Measurements from ENCODE around the gene RTKN. TPM values are rescaled to one million over a fixed set of nuclear protein-coding genes. Genes with fewer than 3 reads are reported as not detected.

RTKN gene
- total RNA-seq, 1 experiment from 2014 or later, result 27.0 TPM

- intact Hi-C loops (cut with micrococcal nuclease; ENCODE audit: unreplicated experiment), result no loop called here
- Histone ChIP-seq H3K9me3 (ENCODE audit: low read depth, low read length, poor library complexity, severe bottlenecking) (no peaks in the 10 kb centered on the region), H3K27ac (ENCODE audit: low read depth, low read length, poor library complexity, severe bottlenecking) (no peak overlapping the region), H3K4me1 (ENCODE audit: insufficient read depth, low read length, poor library complexity, severe bottlenecking) (no peaks in the 10 kb centered on the region), H3K27me3 (replicated peaks; ENCODE audit: insufficient read depth, low read depth, low read length, poor library complexity) (no peaks in the 10 kb centered on the region), H3K36me3 (ENCODE audit: insufficient read depth, low read length, poor library complexity, severe bottlenecking) (no peaks in the 10 kb centered on the region), H3K4me3 (ENCODE audit: low read depth, low read length, poor library complexity, severe bottlenecking) (no peak overlapping the region)
- TF ChIP-seq EZH2 (IDR thresholded peaks at IDR 0.05; ENCODE audit: borderline replicate concordance, low read depth, low read length, poor library complexity, severe bottlenecking), result no peak
- TF ChIP-seq, protein P1, sequence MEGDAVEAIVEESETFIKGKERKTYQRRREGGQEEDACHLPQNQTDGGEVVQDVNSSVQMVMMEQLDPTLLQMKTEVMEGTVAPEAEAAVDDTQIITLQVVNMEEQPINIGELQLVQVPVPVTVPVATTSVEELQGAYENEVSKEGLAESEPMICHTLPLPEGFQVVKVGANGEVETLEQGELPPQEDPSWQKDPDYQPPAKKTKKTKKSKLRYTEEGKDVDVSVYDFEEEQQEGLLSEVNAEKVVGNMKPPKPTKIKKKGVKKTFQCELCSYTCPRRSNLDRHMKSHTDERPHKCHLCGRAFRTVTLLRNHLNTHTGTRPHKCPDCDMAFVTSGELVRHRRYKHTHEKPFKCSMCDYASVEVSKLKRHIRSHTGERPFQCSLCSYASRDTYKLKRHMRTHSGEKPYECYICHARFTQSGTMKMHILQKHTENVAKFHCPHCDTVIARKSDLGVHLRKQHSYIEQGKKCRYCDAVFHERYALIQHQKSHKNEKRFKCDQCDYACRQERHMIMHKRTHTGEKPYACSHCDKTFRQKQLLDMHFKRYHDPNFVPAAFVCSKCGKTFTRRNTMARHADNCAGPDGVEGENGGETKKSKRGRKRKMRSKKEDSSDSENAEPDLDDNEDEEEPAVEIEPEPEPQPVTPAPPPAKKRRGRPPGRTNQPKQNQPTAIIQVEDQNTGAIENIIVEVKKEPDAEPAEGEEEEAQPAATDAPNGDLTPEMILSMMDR (conservative IDR thresholded peaks at IDR 0.05; ENCODE audit: low read depth, low read length), result no peak
- ChIA-PET POLR2A (ENCODE audit: low non-redundant PET) (no interaction called here), CTCF (no interaction called here)
- no peak for DNase-seq (ENCODE audit: low spot score)
- BruUV-seq (replicated peaks), result no TSS peak
Measured at GRCh38 chr2:74413001-74413698, 28.6 kb downstream of the RTKN start.

DNA sequence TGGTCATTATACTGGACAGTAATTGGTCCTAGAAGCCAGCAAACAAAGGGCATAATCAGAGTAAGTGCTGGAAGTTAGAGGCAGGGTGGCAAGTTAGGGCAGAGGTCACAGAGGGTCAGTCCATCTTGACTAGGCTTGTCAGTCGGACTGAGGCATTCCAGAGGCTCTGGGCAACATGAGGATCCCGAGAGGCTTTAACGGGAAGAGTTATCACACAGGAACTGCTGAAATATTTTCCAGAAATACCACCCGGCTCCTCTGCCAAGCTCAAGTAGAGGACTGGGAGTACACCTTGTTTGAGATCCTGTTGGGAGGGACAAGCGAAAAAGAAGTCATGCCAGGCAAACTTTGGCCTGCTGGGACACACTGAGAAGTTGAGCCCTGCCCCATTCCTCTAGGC is 34.1 kb downstream of the RTKN start:
- Histone ChIP-seq H3K36me3 (ENCODE audit: insufficient read depth, low read length, poor library complexity, severe bottlenecking) (no peaks in the 10 kb centered on the region), H3K27me3 (replicated peaks; ENCODE audit: insufficient read depth, low read depth, low read length, poor library complexity) (no peaks in the 10 kb centered on the region), H3K4me1 (ENCODE audit: insufficient read depth, low read length, poor library complexity, severe bottlenecking) (no peaks in the 10 kb centered on the region), H3K9me3 (ENCODE audit: low read depth, low read length, poor library complexity, severe bottlenecking) (no peaks in the 10 kb centered on the region), H3K4me3 (ENCODE audit: low read depth, low read length, poor library complexity, severe bottlenecking) (no peak overlapping the region), H3K27ac (ENCODE audit: low read depth, low read length, poor library complexity, severe bottlenecking) (no peak overlapping the region)
- DNase-seq (ENCODE audit: low spot score), result no peak
- BruUV-seq (replicated peaks), result no TSS peak
- CTCF ChIA-PET, result interaction anchor here (1.2 kb wide), 1 partner anchor 73 kb away, joined by 5 read pairs; no protein-coding TSS in a partner anchor
- intact Hi-C loops (cut with micrococcal nuclease; ENCODE audit: unreplicated experiment), result no loop called here
- no peak for TF ChIP-seq EZH2 (IDR thresholded peaks at IDR 0.05; ENCODE audit: borderline replicate concordance, low read depth, low read length, poor library complexity, severe bottlenecking)
- TF ChIP-seq, protein P1 (conservative IDR thresholded peaks at IDR 0.05; ENCODE audit: low read depth, low read length), result no peak
- POLR2A ChIA-PET (ENCODE audit: low non-redundant PET), result no interaction called here

GRCh38 chr2:74406035-74406434 is 35.7 kb downstream of the RTKN start:
- CTCF ChIA-PET, result no interaction called here

More at GRCh38 chr2:74406035-74406434, 35.7 kb downstream of the RTKN start:
- Histone ChIP-seq H3K4me3 (ENCODE audit: low read depth, low read length, poor library complexity, severe bottlenecking) (no peak overlapping the region), H3K4me1 (ENCODE audit: insufficient read depth, low read length, poor library complexity, severe bottlenecking) (no peaks in the 10 kb centered on the region), H3K36me3 (ENCODE audit: insufficient read depth, low read length, poor library complexity, severe bottlenecking) (no peaks in the 10 kb centered on the region), H3K27ac (ENCODE audit: low read depth, low read length, poor library complexity, severe bottlenecking) (no peak overlapping the region), H3K9me3 (ENCODE audit: low read depth, low read length, poor library complexity, severe bottlenecking) (no peaks in the 10 kb centered on the region), H3K27me3 (replicated peaks; ENCODE audit: insufficient read depth, low read depth, low read length, poor library complexity) (no peaks in the 10 kb centered on the region)
- BruUV-seq (replicated peaks), result no TSS peak
- POLR2A ChIA-PET (ENCODE audit: low non-redundant PET), result no interaction called here
- intact Hi-C loops (cut with micrococcal nuclease; ENCODE audit: unreplicated experiment), result no loop called here
- no peak for DNase-seq (ENCODE audit: low spot score)
- no peak for TF ChIP-seq EZH2 (IDR thresholded peaks at IDR 0.05; ENCODE audit: borderline replicate concordance, low read depth, low read length, poor library complexity, severe bottlenecking)
- TF ChIP-seq, protein P1 (conservative IDR thresholded peaks at IDR 0.05; ENCODE audit: low read depth, low read length), result no peak

Measured in A673 (cell line).